NOMO-1 treated with DMSO at 0.1 percent for 48 hours (cell line): ENCODE data around the gene C1orf198.
"Not testable (repeated sequence)": the region's sequence is repeated elsewhere in the genome, so short reads cannot be mapped to it uniquely, and the experiment has no call there.

ENCODE experiments used
- DNase-seq: peaks from one replicate; lab custom pipeline; 2025; ENCODE audit not compliant: unreplicated experiment; lab: John Stamatoyannopoulos, UW

The C1orf198 gene

GRCh38 chr1:230861970-230862595, 6.2 kb downstream of the C1orf198 start:
- no peak for DNase-seq

DNA sequence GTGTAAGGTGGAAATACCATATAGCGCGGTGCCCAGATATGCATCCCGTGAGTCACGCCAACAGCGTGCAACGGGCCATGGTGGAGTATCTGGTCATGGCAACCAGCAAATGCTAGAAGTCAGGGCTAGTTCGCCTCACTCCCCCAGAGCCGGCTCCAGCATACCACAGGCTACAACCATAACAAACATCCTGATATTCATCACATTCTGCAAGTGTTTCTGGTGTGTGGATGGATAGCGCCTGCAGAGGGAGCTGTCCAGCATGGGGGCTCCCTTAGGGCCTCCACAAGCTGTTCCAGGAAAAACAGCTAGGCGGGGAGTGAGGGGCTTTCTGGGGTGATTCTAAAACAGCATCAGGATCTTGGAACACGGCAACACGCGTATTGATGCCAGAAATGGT, 6.8 kb downstream of the C1orf198 start:
- DNase-seq, result no peak

DNA sequence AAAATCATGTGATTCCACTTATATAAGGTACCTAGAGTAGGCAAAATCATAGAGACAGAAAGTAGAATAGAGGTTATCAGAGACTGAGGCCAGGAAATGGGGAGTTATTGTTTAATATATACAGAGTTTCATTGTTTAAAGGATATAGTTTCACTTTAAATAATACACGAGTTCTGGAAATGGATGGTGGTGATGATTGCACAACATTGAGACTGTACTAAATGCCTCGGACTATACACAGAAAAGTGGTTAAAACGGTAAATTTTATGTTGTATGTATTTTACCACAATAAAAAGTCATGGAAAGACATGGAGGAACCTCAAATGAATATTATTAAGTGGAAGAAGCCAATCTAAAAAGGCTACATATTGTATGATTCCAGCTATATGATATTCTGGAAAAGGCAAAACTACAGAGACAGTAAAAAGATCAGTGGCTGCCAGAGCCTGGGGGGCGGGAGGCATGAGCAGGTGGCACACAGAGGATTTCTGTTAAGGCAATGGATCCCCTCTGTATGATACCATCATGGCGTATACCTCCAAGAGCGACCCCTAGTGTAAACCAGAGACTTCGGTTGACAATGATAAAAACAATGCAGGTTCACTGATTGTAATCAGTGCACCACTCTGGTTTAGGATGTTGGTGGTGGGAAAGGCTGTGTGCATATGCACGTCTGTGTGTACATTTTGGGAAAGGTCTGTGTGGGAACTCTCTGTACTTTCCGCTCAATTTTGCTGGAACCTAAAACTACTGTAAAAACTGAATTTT, 7.5 kb downstream of the C1orf198 start:
- no peak for DNase-seq

GRCh38 chr1:230858918-230859729, 9.2 kb downstream of the C1orf198 start:
- DNase-seq, result no peak

- no peak for DNase-seq
Observed at GRCh38 chr1:230858236-230858820, 10.0 kb downstream of the C1orf198 start.

DNA sequence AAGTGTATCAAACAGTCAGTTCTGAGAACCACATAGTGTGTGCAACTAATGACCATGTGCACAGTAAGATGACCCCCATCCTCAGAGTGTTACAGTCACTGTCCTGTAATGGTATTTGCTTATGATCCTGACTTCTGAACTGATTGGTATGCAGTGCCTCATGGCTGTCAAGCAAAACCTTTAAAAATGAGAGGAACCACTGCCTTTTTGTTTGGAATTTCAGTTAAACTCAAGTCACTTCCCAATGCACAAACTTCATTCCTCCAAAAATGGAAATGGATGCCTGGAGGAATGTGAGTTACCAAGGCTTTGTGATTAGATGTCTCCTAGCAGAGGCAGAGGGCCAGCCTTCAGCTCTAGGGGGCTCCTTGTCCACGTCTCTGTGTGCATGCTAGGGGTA, 10.5 kb downstream of the C1orf198 start:
- DNase-seq, result no peak

GRCh38 chr1:230857077-230857476, 11.2 kb downstream of the C1orf198 start:
- DNase-seq, result no peak

DNA sequence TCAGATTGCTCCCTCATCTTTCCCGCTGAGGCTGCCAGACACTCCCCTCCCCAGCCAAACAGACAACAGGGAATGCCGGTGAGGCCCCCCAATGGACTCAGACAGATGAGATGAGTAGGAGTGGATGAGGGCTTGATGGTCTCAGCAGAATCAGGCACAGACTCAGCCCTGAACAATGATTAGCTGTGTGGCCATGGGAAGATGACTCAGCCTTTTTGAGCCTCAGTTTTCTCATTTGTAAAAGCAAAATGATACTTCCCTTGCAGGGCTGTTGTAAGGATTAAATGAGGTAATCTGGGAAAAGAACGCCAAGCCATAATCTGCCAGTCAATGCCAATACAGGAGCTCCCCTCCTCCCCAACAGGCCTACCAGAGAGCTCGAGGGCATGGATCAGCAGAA, 12.4 kb downstream of the C1orf198 start:
- no peak for DNase-seq

DNA sequence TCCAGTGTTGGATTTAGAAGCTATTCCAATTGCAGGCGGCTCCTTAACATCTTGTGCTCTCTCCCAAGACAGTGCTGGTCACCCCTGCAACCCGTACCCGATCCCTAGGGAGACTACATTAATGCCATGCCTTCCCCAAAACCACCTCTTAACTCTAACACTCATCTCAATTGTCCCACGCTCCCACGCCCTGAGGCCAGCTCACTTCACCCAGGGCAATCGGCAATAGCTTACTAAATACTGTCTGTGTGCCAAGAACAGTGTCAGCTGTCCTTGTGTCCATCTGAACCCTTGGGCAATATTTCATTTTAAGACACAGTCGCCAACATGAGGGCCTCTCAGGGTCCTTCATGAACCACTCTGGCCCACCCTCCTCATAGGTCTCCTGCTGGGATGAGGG, 13.9 kb downstream of the C1orf198 start:
- DNase-seq, result no peak

DNA sequence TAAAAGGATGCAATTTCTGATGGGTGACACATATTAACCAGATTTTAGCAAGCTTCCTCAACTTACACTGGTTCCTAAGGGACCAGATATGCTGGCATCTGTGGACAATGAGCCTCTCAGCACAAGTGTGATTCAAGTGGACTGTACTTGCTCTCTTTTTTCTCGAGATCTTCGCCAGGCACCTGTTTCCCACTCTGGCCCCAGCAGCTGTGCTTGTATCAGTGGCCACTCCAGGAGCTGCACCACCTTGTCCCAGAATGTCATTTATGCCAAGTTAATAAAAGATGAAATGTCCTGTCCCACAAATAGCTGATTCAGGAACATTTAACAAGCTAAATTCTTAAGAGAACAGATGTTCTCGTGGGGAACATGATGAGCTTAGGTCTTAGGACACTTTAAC, 14.6 kb downstream of the C1orf198 start:
- DNase-seq, result no peak

DNA sequence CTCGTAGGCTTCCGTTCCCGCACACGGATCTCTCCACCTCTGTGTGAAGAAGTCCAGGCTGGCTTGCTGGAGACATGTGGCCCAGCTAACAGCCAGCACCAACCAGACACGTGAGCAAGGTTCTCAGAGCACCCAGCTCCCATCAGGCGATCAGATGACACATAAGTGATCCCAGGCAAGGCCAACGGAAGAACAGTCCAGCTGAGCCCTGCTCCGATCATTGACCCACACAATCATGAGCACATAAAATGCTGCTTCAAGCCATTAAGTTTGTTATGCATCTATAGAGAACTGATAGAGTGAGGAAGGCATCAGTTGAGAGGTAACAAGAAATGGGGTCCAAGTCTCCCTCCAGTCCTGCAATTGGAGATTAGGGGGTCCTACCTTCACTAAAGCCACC, 15.4 kb downstream of the C1orf198 start:
- no peak for DNase-seq

- DNase-seq, result no peak
Observed at GRCh38 chr1:230851291-230851691, 17.0 kb downstream of the C1orf198 start.

- no peak for DNase-seq
Observed at GRCh38 chr1:230850547-230850946, 17.8 kb downstream of the C1orf198 start.

- DNase-seq, result no peak
Observed at GRCh38 chr1:230849451-230850224, 18.7 kb downstream of the C1orf198 start.

GRCh38 chr1:230848235-230848634, 20.1 kb downstream of the C1orf198 start:
- no peak for DNase-seq

GRCh38 chr1:230845184-230845583, 23.1 kb downstream of the C1orf198 start:
- not testable (repeated sequence) for DNase-seq

- no peak for DNase-seq
Observed at GRCh38 chr1:230844561-230844960, 23.8 kb downstream of the C1orf198 start.

GRCh38 chr1:230843503-230844309, 24.6 kb downstream of the C1orf198 start:
- no peak for DNase-seq

DNA sequence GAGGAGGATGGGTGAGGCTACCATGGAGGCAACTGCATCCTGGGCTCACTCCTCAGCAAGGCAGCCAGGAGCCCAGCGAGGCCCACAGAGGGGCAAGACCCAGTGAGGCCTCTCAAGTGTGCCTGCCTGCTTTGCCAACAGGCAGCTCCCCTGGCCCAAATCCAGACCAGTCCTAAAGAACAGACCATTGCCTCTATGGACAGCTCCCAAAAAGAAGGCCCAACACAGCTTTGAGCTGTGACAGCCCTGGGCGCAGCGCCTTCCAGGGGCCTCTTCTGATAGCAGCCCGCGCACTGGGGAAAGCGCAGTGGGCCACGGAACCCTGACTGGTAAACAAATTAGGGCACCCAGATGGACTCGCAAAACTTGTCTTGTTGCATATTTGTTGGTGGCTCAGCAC, 25.5 kb downstream of the C1orf198 start:
- DNase-seq, result no peak

DNA sequence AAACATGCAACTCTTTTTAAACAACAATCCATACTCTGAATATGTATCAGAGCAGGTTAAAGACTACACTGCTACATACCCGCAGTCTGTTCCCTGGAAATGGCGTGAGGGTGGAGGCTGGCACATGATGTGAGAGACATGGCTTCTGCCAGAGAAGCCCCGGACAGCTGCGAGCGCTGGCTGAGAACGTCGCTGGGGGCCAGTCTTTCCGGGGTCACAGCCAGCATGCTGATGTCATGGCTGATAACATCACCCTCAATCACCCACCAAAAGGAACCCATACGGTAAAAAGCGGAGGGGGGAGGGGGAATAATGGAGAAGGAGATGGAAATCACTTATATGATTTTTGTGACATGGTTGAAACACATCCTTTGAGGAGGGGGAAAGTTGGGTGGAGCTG, 29.1 kb downstream of the C1orf198 start:
- no peak for DNase-seq
